Breast epithelium (tissue), 3 donors: Measurements from ENCODE around the gene TMOD2.

Source experiments
- POLR2A ChIP-seq: fragments of 450-650 bp; IDR thresholded peaks from one replicate; pipeline ENCODE4 v1.6.1; 2016; ENCODE audit warnings: antibody characterized with exemption, mild to moderate bottlenecking, moderate library complexity
- TF ChIP-seq, protein P1 (sequence below), 3 donors: fragments of 450-650 bp; IDR thresholded peaks; one replicate each; pipeline ENCODE4 v1.5.1; 2016 to 2017; ENCODE audit warnings: antibody characterized with exemption in 3 of 3, mild to moderate bottlenecking in 3 of 3, moderate library complexity in 3 of 3

DNA sequence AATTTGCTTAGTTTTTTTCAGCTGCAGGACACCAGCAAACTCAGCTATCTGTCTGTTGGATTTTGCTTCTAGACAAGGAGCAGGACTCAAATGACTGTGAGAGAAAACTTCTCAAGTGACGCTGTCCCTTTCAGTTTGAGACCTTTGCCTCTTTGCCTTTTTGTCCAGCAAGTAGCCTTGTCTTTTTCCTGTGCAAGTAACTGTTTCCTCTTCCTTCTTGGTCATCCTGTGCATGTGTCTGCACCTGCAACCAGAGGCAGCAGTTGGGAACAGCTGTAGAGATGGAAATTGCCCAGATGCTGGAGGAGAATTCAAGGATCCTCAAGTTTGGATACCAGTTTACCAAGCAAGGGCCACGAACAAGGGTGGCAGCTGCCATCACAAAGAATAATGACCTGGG is 54.7 kb downstream of the TMOD2 start:
- TF ChIP-seq, protein P1, sequence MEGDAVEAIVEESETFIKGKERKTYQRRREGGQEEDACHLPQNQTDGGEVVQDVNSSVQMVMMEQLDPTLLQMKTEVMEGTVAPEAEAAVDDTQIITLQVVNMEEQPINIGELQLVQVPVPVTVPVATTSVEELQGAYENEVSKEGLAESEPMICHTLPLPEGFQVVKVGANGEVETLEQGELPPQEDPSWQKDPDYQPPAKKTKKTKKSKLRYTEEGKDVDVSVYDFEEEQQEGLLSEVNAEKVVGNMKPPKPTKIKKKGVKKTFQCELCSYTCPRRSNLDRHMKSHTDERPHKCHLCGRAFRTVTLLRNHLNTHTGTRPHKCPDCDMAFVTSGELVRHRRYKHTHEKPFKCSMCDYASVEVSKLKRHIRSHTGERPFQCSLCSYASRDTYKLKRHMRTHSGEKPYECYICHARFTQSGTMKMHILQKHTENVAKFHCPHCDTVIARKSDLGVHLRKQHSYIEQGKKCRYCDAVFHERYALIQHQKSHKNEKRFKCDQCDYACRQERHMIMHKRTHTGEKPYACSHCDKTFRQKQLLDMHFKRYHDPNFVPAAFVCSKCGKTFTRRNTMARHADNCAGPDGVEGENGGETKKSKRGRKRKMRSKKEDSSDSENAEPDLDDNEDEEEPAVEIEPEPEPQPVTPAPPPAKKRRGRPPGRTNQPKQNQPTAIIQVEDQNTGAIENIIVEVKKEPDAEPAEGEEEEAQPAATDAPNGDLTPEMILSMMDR (IDR thresholded peaks at IDR 0.05) = no peak
- no peak for TF ChIP-seq POLR2A
